ENCODE measurements around the gene GRIA3.

The GRIA3 gene

DNA sequence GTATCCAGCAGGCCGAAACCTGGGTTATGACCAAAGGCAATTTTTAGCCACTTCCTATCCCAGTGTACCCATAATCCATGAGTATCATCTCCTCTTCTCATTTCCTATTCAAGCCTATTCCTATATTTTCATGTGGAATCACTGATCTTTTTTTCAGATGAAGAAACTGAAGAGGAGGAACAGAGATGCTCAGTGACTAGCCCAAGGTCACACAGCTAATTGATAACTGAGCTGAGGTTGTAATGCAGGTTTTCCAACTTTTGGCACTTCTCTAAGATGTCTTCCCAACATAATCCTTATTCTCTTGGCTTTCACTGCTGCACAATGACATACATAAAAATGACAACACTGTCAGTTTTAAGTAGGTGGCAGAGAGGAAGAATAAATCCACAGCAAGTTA is 15.3 kb downstream of the GRIA3 start:
- Histone ChIP-seq H3K36me3 (no peaks in the 10 kb centered on the region), H3K27ac (no peak overlapping the region), H3K27me3 (ENCODE audit: insufficient read depth, low read depth, severe bottlenecking) (no peaks in the 10 kb centered on the region), H3K4me3 (ENCODE audit: low read depth, low read length) (no peak overlapping the region), H3K9me3 (ENCODE audit: severe bottlenecking) (no peaks in the 10 kb centered on the region)
- TF ChIP-seq, protein P1, sequence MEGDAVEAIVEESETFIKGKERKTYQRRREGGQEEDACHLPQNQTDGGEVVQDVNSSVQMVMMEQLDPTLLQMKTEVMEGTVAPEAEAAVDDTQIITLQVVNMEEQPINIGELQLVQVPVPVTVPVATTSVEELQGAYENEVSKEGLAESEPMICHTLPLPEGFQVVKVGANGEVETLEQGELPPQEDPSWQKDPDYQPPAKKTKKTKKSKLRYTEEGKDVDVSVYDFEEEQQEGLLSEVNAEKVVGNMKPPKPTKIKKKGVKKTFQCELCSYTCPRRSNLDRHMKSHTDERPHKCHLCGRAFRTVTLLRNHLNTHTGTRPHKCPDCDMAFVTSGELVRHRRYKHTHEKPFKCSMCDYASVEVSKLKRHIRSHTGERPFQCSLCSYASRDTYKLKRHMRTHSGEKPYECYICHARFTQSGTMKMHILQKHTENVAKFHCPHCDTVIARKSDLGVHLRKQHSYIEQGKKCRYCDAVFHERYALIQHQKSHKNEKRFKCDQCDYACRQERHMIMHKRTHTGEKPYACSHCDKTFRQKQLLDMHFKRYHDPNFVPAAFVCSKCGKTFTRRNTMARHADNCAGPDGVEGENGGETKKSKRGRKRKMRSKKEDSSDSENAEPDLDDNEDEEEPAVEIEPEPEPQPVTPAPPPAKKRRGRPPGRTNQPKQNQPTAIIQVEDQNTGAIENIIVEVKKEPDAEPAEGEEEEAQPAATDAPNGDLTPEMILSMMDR (IDR thresholded peaks at IDR 0.05; ENCODE audit: low read depth, low read length): no peak
- no peak for DNase-seq

DNA sequence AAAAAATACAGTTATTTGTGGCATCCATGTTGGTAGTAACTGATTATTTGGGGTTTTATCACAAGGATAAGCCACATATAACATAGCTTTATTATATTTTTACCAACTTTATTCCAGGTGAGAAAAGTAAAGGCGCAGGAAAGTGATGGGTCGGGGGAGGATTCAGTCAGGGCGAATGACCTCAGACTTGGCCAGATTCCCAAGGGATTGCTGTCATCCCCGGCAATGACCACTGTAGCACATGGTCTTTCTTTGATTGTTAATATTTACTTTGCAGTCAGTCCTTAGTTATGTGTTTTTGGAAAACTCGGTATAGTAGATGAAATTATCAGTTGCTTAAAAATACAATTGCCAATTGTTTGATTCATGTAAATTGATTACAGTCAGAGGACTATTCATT is 17.6 kb downstream of the GRIA3 start:
- Histone ChIP-seq H3K9me3 (ENCODE audit: severe bottlenecking) (no peaks in the 10 kb centered on the region), H3K27ac (no peak overlapping the region), H3K36me3 (no peaks in the 10 kb centered on the region), H3K4me3 (ENCODE audit: low read depth, low read length) (no peak overlapping the region), H3K27me3 (ENCODE audit: insufficient read depth, low read depth, severe bottlenecking) (no peaks in the 10 kb centered on the region)
- TF ChIP-seq, protein P1 (IDR thresholded peaks at IDR 0.05; ENCODE audit: low read depth, low read length): no peak
- no peak for DNase-seq

- TF ChIP-seq, protein P1 (IDR thresholded peaks at IDR 0.05; ENCODE audit: low read depth, low read length): no peak
- no peaks in the 10 kb centered on the region for H3K36me3 ChIP-seq
- no peaks in the 10 kb centered on the region for H3K9me3 ChIP-seq (ENCODE audit: severe bottlenecking)
- H3K27ac ChIP-seq: no peak overlapping the region
- DNase-seq: no peak
- H3K27me3 ChIP-seq (ENCODE audit: insufficient read depth, low read depth, severe bottlenecking): no peaks in the 10 kb centered on the region
- no peak overlapping the region for H3K4me3 ChIP-seq (ENCODE audit: low read depth, low read length)
These were observed 18.4 kb downstream of the GRIA3 start for GRCh38 chrX:123202523-123202922.

GRCh38 chrX:123203772-123204171 is 19.7 kb downstream of the GRIA3 start:
- no peak for DNase-seq
- H3K36me3 ChIP-seq: no peaks in the 10 kb centered on the region
- H3K9me3 ChIP-seq (ENCODE audit: severe bottlenecking): no peaks in the 10 kb centered on the region
- no peak overlapping the region for H3K27ac ChIP-seq
- H3K4me3 ChIP-seq (ENCODE audit: low read depth, low read length): no peak overlapping the region
- H3K27me3 ChIP-seq (ENCODE audit: insufficient read depth, low read depth, severe bottlenecking): no peaks in the 10 kb centered on the region
- TF ChIP-seq, protein P1 (IDR thresholded peaks at IDR 0.05; ENCODE audit: low read depth, low read length): no peak

DNA sequence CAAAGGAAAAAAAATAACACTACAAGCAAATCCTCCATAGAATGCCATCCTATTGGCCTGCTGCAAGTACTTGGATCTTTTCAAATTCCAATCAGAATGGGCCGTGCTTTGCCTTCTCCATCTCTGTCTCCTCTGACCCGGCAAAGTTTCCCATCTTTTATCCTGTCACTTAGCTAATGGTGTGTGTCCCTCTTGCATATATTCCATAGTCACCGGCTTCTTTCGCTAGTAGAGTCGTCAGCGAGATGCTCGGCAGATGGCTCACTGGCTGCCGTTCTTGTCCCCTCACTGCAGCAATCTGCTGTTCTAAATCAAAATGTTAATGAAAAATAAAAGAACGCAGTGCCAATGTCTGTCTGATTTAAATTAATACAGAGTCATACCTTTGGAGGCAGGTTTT is 22.1 kb downstream of the GRIA3 start:
- H3K36me3 ChIP-seq: no peaks in the 10 kb centered on the region
- TF ChIP-seq, protein P1 (IDR thresholded peaks at IDR 0.05; ENCODE audit: low read depth, low read length): no peak
- H3K9me3 ChIP-seq (ENCODE audit: severe bottlenecking): no peaks in the 10 kb centered on the region
- H3K27me3 ChIP-seq (ENCODE audit: insufficient read depth, low read depth, severe bottlenecking): no peaks in the 10 kb centered on the region
- H3K27ac ChIP-seq: no peak overlapping the region
- H3K4me3 ChIP-seq (ENCODE audit: low read depth, low read length): no peak overlapping the region
- DNase-seq: no peak

GRCh38 chrX:123210252-123210651 is 26.2 kb downstream of the GRIA3 start:
- TF ChIP-seq, protein P1 (IDR thresholded peaks at IDR 0.05; ENCODE audit: low read depth, low read length): no peak
- Histone ChIP-seq H3K36me3 (no peaks in the 10 kb centered on the region), H3K9me3 (ENCODE audit: severe bottlenecking) (no peaks in the 10 kb centered on the region), H3K27me3 (ENCODE audit: insufficient read depth, low read depth, severe bottlenecking) (no peaks in the 10 kb centered on the region), H3K27ac (no peak overlapping the region), H3K4me3 (ENCODE audit: low read depth, low read length) (no peak overlapping the region)
- DNase-seq: no peak

Measured in WERI-Rb-1 (cell line).